Right atrium auricular region (tissue), 2 donors: ENCODE data around the gene COX20. TPM values are rescaled to one million over a fixed set of nuclear protein-coding genes. Genes with fewer than 3 reads are reported as not detected.

Experiments used
- DNase-seq: peaks from one replicate; pipeline ENCODE4 v3.0.0-alpha.2; 2019; ENCODE audit warnings: low spot score
- H3K27ac ChIP-seq, 2 donors: fragments of 200-600 bp; sonication (generic); 1 replicate in 1 of 2; 2 replicates in 1 of 2; pipeline ENCODE4 v1.5.1; 2016 to 2019
- H3K27me3 ChIP-seq, 2 donors: fragments of 200-600 bp; sonication (generic); one replicate each; pipeline versions ENCODE4 v1.5.1 to v1.6.0; 2017 to 2019
- H3K36me3 ChIP-seq: fragments of 200-600 bp; sonication (generic); one replicate; pipeline ENCODE4 v1.5.1; 2016
- H3K4me1 ChIP-seq, 2 donors: fragments of 200-600 bp; sonication (generic); one replicate each; pipeline versions ENCODE4 v1.5.1 to v1.6.0; 2017 to 2019
- H3K4me3 ChIP-seq, 2 donors: fragments of 200-600 bp; sonication (generic); 1 replicate in 1 of 2; 2 replicates in 1 of 2; pipeline ENCODE4 v1.5.1; 2017 to 2019; ENCODE audit warnings: mild to moderate bottlenecking in 1 of 2, moderate library complexity in 1 of 2
- H3K9me3 ChIP-seq, 2 donors: fragments of 200-600 bp; sonication (generic); one replicate each; pipeline ENCODE4 v1.5.1; 2019
- total RNA-seq, 2 donors: library from RNA; depleted of rRNA; stranded (reverse); fragments of >200 nt; gene quantifications; one replicate each; pipeline ENCODE4 v1.1.0, GENCODE V29; 2016
- TF ChIP-seq, protein P1 (sequence below), 2 donors: fragments of 200-600 bp; sonication (generic); IDR thresholded peaks; one replicate each; pipeline ENCODE4 v1.5.1; 2019; ENCODE audit warnings: antibody characterized with exemption in 2 of 2

COX20 gene
- total RNA-seq, 2 donors from 2014 or later: 57.3 to 64.7 TPM

DNA sequence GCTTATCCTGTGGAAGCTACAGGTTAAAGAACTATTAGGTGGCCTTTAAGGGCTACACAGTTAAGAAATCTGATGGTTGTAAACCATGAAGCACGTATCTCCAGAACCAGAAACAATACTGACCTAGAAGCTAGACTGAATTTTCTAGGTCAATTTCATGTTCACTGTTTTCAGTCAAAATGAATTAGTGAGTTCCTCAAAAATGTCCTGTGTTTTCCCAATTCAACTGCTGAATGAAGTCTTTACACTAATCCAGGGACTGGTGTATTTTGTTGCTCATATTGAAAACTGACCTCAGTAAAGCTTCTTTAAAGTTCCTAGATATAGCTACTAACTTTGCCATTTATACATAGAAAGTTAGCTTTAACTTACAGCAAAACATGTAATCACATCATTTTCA, 22.9 kb downstream of the COX20 start:
- no peak for DNase-seq
- TF ChIP-seq, protein P1, sequence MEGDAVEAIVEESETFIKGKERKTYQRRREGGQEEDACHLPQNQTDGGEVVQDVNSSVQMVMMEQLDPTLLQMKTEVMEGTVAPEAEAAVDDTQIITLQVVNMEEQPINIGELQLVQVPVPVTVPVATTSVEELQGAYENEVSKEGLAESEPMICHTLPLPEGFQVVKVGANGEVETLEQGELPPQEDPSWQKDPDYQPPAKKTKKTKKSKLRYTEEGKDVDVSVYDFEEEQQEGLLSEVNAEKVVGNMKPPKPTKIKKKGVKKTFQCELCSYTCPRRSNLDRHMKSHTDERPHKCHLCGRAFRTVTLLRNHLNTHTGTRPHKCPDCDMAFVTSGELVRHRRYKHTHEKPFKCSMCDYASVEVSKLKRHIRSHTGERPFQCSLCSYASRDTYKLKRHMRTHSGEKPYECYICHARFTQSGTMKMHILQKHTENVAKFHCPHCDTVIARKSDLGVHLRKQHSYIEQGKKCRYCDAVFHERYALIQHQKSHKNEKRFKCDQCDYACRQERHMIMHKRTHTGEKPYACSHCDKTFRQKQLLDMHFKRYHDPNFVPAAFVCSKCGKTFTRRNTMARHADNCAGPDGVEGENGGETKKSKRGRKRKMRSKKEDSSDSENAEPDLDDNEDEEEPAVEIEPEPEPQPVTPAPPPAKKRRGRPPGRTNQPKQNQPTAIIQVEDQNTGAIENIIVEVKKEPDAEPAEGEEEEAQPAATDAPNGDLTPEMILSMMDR (IDR thresholded peaks at IDR 0.05): no peak
- H3K4me3 ChIP-seq: no peak overlapping the region

DNA sequence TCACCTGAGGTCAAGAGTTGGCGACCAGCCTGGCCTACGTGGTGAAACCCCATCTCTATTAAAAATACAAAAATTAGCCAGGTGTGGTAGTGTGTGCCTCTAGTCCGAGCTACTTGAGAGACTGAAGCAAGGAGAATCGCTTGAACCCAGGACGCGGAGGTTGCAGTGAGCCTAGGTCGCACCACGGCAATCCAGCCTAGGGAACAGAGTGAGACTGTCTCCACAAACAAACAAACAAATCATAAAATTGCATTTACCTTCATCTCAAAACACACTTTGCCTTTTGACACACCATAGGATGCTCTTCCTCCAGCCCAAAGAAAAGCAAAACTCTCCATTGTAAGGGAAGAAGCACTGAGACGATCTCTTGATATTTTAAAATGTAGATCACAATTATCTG, 24.6 kb downstream of the COX20 start:
- Histone ChIP-seq H3K4me3 (peak overlapping the region in 1 of 2 donors; percentile 10), H3K36me3 (peaks cover 75% of the 10 kb centered on the region), H3K27ac (peak overlapping the region in 1 of 2 donors; percentile 41), H3K9me3 (no peaks in the 10 kb centered on the region), H3K27me3 (no peaks in the 10 kb centered on the region), H3K4me1 (peaks cover 0 to 65% of the 10 kb centered on the region in 2 donors)
- no peak for DNase-seq
- TF ChIP-seq, protein P1 (IDR thresholded peaks at IDR 0.05): no peak

More for the DNA sequence above, 22.9 kb downstream of the COX20 start:
- Histone ChIP-seq H3K27ac (no peak overlapping the region), H3K27me3 (no peaks in the 10 kb centered on the region), H3K36me3 (peaks cover 93% of the 10 kb centered on the region), H3K4me1 (peaks cover 0 to 70% of the 10 kb centered on the region in 2 donors), H3K9me3 (no peaks in the 10 kb centered on the region)

DNA sequence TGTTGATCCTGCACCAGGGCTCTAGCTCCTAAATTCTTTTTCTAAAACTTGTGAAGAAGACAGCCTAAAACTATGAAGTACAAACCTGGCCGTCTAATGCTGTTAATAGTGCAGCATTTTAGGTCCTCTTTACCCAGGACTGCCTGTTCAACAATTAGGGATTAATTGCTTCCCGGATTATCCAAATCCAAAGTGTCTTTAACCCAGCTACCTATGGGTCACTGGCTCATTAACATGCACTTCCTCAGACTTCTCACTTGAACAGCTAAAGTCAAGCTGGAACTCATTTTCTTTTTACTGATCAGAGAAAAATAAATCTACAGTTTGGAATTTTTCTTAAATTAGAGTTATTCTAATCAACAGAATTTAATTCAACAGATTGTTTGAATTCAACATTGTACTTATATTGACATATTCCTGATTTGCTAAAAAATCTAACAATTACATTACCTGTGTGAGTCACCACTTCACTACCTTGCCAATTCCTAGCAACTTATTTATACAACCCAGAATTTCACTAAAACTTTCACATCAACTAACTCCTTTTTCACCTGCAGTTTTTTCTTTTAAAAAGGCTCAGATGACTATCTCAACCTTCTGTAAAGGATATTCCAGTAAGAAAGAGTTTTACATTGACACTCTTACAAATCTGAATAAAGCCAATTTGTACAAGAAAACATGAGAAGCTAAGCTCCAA, 25.6 kb downstream of the COX20 start:
- Histone ChIP-seq H3K27me3 (no peaks in the 10 kb centered on the region), H3K36me3 (peaks cover 66% of the 10 kb centered on the region), H3K27ac (peak overlapping the region; percentile 41 to 100), H3K9me3 (no peaks in the 10 kb centered on the region), H3K4me1 (peaks cover 0 to 68% of the 10 kb centered on the region in 2 donors), H3K4me3 (peak overlapping the region; percentile 90 to 99)
- TF ChIP-seq, protein P1 (IDR thresholded peaks at IDR 0.05): no peak
- DNase-seq: no peak

DNA sequence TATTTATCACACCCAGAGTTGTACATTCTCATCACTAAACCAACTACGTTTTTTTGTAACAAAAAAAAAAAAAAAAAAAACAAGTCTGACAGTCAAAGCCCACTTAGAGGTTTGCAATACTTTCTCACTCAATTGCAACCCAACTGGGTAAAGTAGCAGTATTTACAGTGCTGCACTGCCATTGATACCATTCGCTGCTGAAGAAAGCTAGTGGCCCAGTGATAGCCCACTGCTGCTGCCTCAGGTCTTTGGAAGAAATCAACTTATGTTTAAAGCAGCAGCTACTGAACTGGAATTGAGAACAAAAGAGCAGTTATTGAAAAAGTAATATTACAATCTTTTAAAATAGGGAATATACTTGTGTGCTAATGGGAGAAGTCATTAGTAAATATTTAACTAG, 26.2 kb downstream of the COX20 start:
- Histone ChIP-seq H3K27ac (peak overlapping the region; percentile 100), H3K36me3 (peaks cover 59% of the 10 kb centered on the region), H3K27me3 (no peaks in the 10 kb centered on the region), H3K4me1 (peaks cover 0 to 68% of the 10 kb centered on the region in 2 donors), H3K9me3 (no peaks in the 10 kb centered on the region), H3K4me3 (peak overlapping the region; percentile 90 to 99)
- TF ChIP-seq, protein P1 (IDR thresholded peaks at IDR 0.05): no peak
- DNase-seq: no peak

DNA sequence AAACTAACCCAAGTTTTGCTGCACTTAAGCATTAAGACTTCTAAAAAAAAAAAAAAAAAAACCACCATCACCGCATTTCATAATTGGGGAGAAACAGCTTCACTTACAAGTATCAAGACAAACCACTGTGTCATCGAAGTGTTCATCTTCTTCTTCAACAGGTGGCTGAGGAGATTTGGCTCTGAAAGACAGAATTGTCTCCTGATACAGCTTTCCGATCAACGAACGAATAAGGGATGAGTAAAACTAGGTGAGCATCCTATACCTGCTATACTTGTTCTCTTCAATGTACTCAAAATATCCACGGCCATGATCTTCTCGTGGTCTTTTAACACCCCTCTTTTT, 26.9 kb downstream of the COX20 start:
- peaks cover 0 to 62% of the 10 kb centered on the region in 2 donors for H3K4me1 ChIP-seq
- DNase-seq: no peak
- H3K27me3 ChIP-seq: no peaks in the 10 kb centered on the region
- TF ChIP-seq, protein P1 (IDR thresholded peaks at IDR 0.05): no peak
- H3K36me3 ChIP-seq: peaks cover 53% of the 10 kb centered on the region
- peak overlapping the region; percentile 90 to 99 for H3K4me3 ChIP-seq
- H3K27ac ChIP-seq: peak overlapping the region; percentile 100
- no peaks in the 10 kb centered on the region for H3K9me3 ChIP-seq
